ENCODE results near the gene PCDHGA6. TPM values are rescaled to one million over a fixed set of nuclear protein-coding genes. Genes with fewer than 3 reads are reported as not detected.

Gene PCDHGA6
- total and polyA plus RNA-seq, 9 of the 15 experiments (the other 6 are each of a cell fraction or from before 2014, with no cell fraction given) = 0.01 to 0.18 (median 0.09) TPM; not detected in 1

- 0 out of 2 replicates have a peak, but pooled peaks have one; percentile 3 for TF ChIP-seq REST (IDR thresholded peaks at IDR 0.05; ENCODE audit: borderline replicate concordance)
- TF ChIP-seq REST (CRISPR knock-in tag; IDR thresholded peaks at IDR 0.05; ENCODE audit: low read depth) = no peak
- TF ChIP-seq L3MBTL2 (IDR thresholded peaks at IDR 0.05) = 0 out of 2 replicates have a peak, but pooled peaks have one; percentile 10
- no peak for TF ChIP-seq NR1H2 (CRISPR knock-in tag; IDR thresholded peaks at IDR 0.05)
- TF ChIP-seq ZNF174 (CRISPR knock-in tag; IDR thresholded peaks at IDR 0.05) = no peak
- no peak for TF ChIP-seq PURB (CRISPR knock-in tag; IDR thresholded peaks at IDR 0.05; ENCODE audit: low read depth)
- no peak for TF ChIP-seq NR3C1 (CRISPR knock-in tag; IDR thresholded peaks at IDR 0.05)
- peak; percentile 22 to 53; a peak in 3 of 4 replicates for TF ChIP-seq RAD21 (CRISPR knock-in tag; conservative IDR thresholded peaks at IDR 0.05 in 1 of 2, IDR thresholded peaks at IDR 0.05 in 1 of 2)
- no peak for TF ChIP-seq ZNF316 (IDR thresholded peaks at IDR 0.05)
- TF ChIP-seq CBX3 (IDR thresholded peaks at IDR 0.05; ENCODE audit: borderline replicate concordance in 1 of 2, low read length in 2 of 2) = 0 out of 3 replicates have a peak, but pooled peaks of 1 of the 2 experiments have one; percentile 24
- no peak for TF ChIP-seq SAFB (IDR thresholded peaks at IDR 0.05; ENCODE audit: borderline replicate concordance, low read depth, low read length)
- no peak for TF ChIP-seq HINFP (tag; conservative IDR thresholded peaks at IDR 0.05; ENCODE audit: low read depth)
- no peak for TF ChIP-seq PHB2 (IDR thresholded peaks at IDR 0.05; ENCODE audit: low read depth)
- no peak for TF ChIP-seq FOXJ2 (tag; IDR thresholded peaks at IDR 0.05)
- TF ChIP-seq CAMTA2 (CRISPR knock-in tag; conservative IDR thresholded peaks at IDR 0.05) = no peak
- peak; percentile 60 to 79 (median 74); a peak in 5 of 6 replicates for TF ChIP-seq CTCF (IDR thresholded peaks at IDR 0.05 in 2 of 3, conservative IDR thresholded peaks at IDR 0.05 in 1 of 3; ENCODE audit: insufficient read depth in 2 of 3, low read depth in 1 of 3, low read length in 3 of 3)
- no peak for TF ChIP-seq SMARCE1 (IDR thresholded peaks at IDR 0.05)
Observed at GRCh38 chr5:141343242-141343952, 30.3 kb upstream of the PCDHGA6 start, which contains the start of gene PCDHGA3 (continued).
